Fibroblast of lung (primary cell): Measurements from ENCODE around the gene TENM4. TPM values are rescaled to one million over a fixed set of nuclear protein-coding genes. Genes with fewer than 3 reads are reported as not detected.

ENCODE experiments used
- DNase-seq, 2 donors: peaks; one replicate each; pipeline versions ENCODE4 v3.0.0 to v3.0.0-alpha.2; 2010; ENCODE audit warnings: low read depth in 2 of 2
- H2AFZ ChIP-seq: 2 replicates; pipeline ENCODE4 v1.5.1; 2012; ENCODE audit warnings: low read length, control low read depth, inconsistent platforms
- H3K27ac ChIP-seq: 2 replicates; pipeline ENCODE4 v1.5.1; 2011; ENCODE audit warnings: low read length, control low read depth; ENCODE audit not compliant: insufficient read depth
- H3K27me3 ChIP-seq: 2 replicates; pipeline ENCODE4 v1.5.1; 2011; ENCODE audit warnings: mild to moderate bottlenecking, low read length; ENCODE audit not compliant: control insufficient read depth, insufficient read depth
- H3K36me3 ChIP-seq: 2 replicates; pipeline ENCODE4 v1.5.1; 2011; ENCODE audit warnings: low read length; ENCODE audit not compliant: control insufficient read depth, insufficient read depth
- H3K4me1 ChIP-seq: 2 replicates; pipeline ENCODE4 v1.5.1; 2011; ENCODE audit warnings: low read length; ENCODE audit not compliant: control insufficient read depth, insufficient read depth; ENCODE audit errors: extremely low read depth
- H3K4me2 ChIP-seq: 2 replicates; pipeline ENCODE4 v1.5.1; 2011; ENCODE audit warnings: low read length, control low read depth; ENCODE audit not compliant: insufficient read depth; ENCODE audit errors: extremely low read depth
- H3K4me3 ChIP-seq, 4 experiments: fragments of 200-600 bp in 1 of 4; sonication (generic) in 1 of 4; replicated peaks in 1 of 4; 2 replicates each; pipeline ENCODE4 v1.5.1; 2011 to 2016; ENCODE audit warnings: low read length in 4 of 4, low read depth in 3 of 4, mild to moderate bottlenecking in 3 of 4, control low read depth in 2 of 4, inconsistent platforms in 1 of 4, mixed read lengths in 1 of 4; ENCODE audit not compliant: insufficient read depth in 1 of 4; ENCODE audit errors: control extremely low read depth in 1 of 4
- H3K79me2 ChIP-seq: 2 replicates; pipeline ENCODE4 v1.5.1; 2012; ENCODE audit warnings: mild to moderate bottlenecking, low read length, inconsistent platforms; ENCODE audit not compliant: control insufficient read depth, insufficient read depth
- H3K9ac ChIP-seq: 2 replicates; pipeline ENCODE4 v1.5.1; 2011; ENCODE audit warnings: mild to moderate bottlenecking, low read length, control low read depth; ENCODE audit not compliant: insufficient read depth
- H3K9me3 ChIP-seq: 2 replicates; pipeline ENCODE4 v1.5.1; 2012; ENCODE audit warnings: low read depth, low read length; ENCODE audit not compliant: control insufficient read depth, insufficient read depth
- H4K20me1 ChIP-seq: 2 replicates; pipeline ENCODE4 v1.5.1; 2011; ENCODE audit warnings: low read length; ENCODE audit not compliant: control insufficient read depth, insufficient read depth; ENCODE audit errors: extremely low read depth
- EZH2 ChIP-seq: IDR thresholded peaks from 2 replicates; pipeline ENCODE4 v1.5.1; 2012; ENCODE audit warnings: low read length, control low read depth, mild to moderate bottlenecking; ENCODE audit errors: missing control alignments
- polyA plus RNA-seq, 2 donors: library from polyadenylated mRNA; depleted of rRNA in 1 of 2; stranded (reverse) in 1 of 2; unstranded in 1 of 2; fragments of >200 nt; gene quantifications; 2 replicates each; pipeline ENCODE4 v1.2.1, GENCODE V29; 2011 to 2012; ENCODE audit warnings: missing spikeins in 1 of 2
- total RNA-seq: library from RNA; depleted of rRNA; stranded (reverse); fragments of >200 nt; gene quantifications from 2 replicates; pipeline ENCODE4 v1.2.1, GENCODE V29; 2014
- TF ChIP-seq, protein P1 (sequence below), 2 donors: IDR thresholded peaks in 1 of 2; conservative IDR thresholded peaks in 1 of 2; 1 replicate in 1 of 2; 2 replicates in 1 of 2; pipeline ENCODE4 v1.5.1; 2011 to 2012; ENCODE audit warnings: low read length in 2 of 2, control low read depth in 1 of 2, inconsistent platforms in 1 of 2, low read depth in 1 of 2, mild to moderate bottlenecking in 1 of 2

TENM4 gene
- total and polyA plus RNA-seq, 2 donors (not counting 1 experiment from before 2014, with no cell fraction given), result 4.6 to 48.4 TPM

DNA sequence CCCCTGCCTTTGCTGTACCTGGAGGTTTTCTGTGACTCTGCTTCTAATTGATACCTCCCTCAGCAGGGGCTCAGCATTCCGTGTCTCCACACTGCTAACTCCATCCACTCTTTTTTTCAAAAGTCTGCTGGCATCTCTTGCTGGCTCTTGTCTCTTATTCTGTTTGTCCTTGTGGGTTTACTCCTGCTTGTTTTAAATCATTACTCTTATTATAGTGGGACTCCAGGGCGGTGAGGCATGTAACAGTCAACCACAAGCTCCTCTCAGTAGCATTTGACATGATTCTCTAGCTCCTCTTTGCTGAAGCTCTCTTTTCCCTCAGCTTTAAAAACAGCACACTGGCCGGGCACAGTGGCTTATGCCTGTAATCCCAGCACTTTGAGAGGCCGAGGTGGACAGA lies 605.9 kb downstream of the TENM4 start:
- no peak overlapping the region for H3K4me3 ChIP-seq
- H3K27ac ChIP-seq, result no peak overlapping the region
- no peaks in the 10 kb centered on the region for H3K27me3 ChIP-seq
- H3K4me2 ChIP-seq, result no peak overlapping the region
- no peak overlapping the region for H3K9ac ChIP-seq
- no peaks in the 10 kb centered on the region for H4K20me1 ChIP-seq
- H2AFZ ChIP-seq, result no peak overlapping the region
- peaks cover 1% of the 10 kb centered on the region for H3K4me1 ChIP-seq
- no peaks in the 10 kb centered on the region for H3K9me3 ChIP-seq
- no peaks in the 10 kb centered on the region for H3K79me2 ChIP-seq
- TF ChIP-seq, protein P1, sequence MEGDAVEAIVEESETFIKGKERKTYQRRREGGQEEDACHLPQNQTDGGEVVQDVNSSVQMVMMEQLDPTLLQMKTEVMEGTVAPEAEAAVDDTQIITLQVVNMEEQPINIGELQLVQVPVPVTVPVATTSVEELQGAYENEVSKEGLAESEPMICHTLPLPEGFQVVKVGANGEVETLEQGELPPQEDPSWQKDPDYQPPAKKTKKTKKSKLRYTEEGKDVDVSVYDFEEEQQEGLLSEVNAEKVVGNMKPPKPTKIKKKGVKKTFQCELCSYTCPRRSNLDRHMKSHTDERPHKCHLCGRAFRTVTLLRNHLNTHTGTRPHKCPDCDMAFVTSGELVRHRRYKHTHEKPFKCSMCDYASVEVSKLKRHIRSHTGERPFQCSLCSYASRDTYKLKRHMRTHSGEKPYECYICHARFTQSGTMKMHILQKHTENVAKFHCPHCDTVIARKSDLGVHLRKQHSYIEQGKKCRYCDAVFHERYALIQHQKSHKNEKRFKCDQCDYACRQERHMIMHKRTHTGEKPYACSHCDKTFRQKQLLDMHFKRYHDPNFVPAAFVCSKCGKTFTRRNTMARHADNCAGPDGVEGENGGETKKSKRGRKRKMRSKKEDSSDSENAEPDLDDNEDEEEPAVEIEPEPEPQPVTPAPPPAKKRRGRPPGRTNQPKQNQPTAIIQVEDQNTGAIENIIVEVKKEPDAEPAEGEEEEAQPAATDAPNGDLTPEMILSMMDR (conservative IDR thresholded peaks at IDR 0.05 in 1 of 2, IDR thresholded peaks at IDR 0.05 in 1 of 2; ENCODE audit: low read depth in 1 of 2, low read length in 2 of 2), result no peak
- no peak for TF ChIP-seq EZH2
- DNase-seq, result peak in 1 of 2 donors; percentile 24
- H3K36me3 ChIP-seq, result no peaks in the 10 kb centered on the region

DNA sequence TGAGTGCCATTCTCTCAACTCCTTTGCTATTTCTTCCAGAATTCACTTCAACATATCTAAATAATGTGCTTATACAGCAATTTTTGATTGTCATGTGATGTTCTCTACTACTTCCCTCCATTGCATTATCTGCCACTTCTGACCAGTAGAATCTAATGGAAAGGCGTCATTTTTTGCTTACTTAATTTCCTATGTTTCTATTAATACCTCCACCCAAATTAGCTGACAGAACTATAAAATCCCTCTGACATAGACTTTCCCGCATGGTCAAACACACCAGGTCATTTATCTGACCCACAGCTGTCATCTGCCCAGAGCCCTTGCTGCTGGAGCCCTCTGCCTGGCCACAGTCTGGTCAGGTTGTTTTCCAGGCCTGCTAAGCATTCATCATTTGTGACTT lies 607.6 kb downstream of the TENM4 start:
- H2AFZ ChIP-seq, result no peak overlapping the region
- H3K36me3 ChIP-seq, result no peaks in the 10 kb centered on the region
- TF ChIP-seq, protein P1 (conservative IDR thresholded peaks at IDR 0.05 in 1 of 2, IDR thresholded peaks at IDR 0.05 in 1 of 2; ENCODE audit: low read depth in 1 of 2, low read length in 2 of 2), result no peak
- TF ChIP-seq EZH2, result no peak
- no peak overlapping the region for H3K9ac ChIP-seq
- H3K79me2 ChIP-seq, result no peaks in the 10 kb centered on the region
- H3K4me2 ChIP-seq, result no peak overlapping the region
- no peak overlapping the region for H3K27ac ChIP-seq
- no peaks in the 10 kb centered on the region for H3K9me3 ChIP-seq
- no peak for DNase-seq
- no peak overlapping the region for H3K4me3 ChIP-seq
- no peaks in the 10 kb centered on the region for H4K20me1 ChIP-seq
- no peaks in the 10 kb centered on the region for H3K27me3 ChIP-seq
- no peaks in the 10 kb centered on the region for H3K4me1 ChIP-seq

- no peaks in the 10 kb centered on the region for H3K79me2 ChIP-seq
- no peak overlapping the region for H3K27ac ChIP-seq
- no peak overlapping the region for H2AFZ ChIP-seq
- H3K36me3 ChIP-seq, result no peaks in the 10 kb centered on the region
- H4K20me1 ChIP-seq, result no peaks in the 10 kb centered on the region
- no peaks in the 10 kb centered on the region for H3K9me3 ChIP-seq
- no peak overlapping the region for H3K4me3 ChIP-seq
- TF ChIP-seq, protein P1 (conservative IDR thresholded peaks at IDR 0.05 in 1 of 2, IDR thresholded peaks at IDR 0.05 in 1 of 2; ENCODE audit: low read depth in 1 of 2, low read length in 2 of 2), result peak in 1 of 2 donors; percentile 27
- no peak for TF ChIP-seq EZH2
- H3K27me3 ChIP-seq, result no peaks in the 10 kb centered on the region
- no peak overlapping the region for H3K9ac ChIP-seq
- H3K4me2 ChIP-seq, result no peak overlapping the region
- DNase-seq, result no peak
- no peaks in the 10 kb centered on the region for H3K4me1 ChIP-seq
These were observed 608.4 kb downstream of the TENM4 start for GRCh38 chr11:78832226-78832947.
